Activated T-cell treated with anti-CD3 and anti-CD28 coated beads, Interleukin-2, amount 50 U/mL, for 72 hours (primary cell): ENCODE results near the gene MCU. TPM values are rescaled to one million over a fixed set of nuclear protein-coding genes. Genes with fewer than 3 reads are reported as not detected.

Source experiments
- ATAC-seq, 2 donors: fragments of 150-1000 bp; cut with Tn5 transposase; replicated peaks in 1 of 2; 2 replicates each; pipeline ENCODE4 v1.10.0; 2021; ENCODE audit warnings: moderate library complexity in 2 of 2, mild to moderate bottlenecking in 1 of 2
- DNase-seq, 2 donors: peaks; one replicate each; pipeline ENCODE4 v3.0.0; 2021 to 2022; ENCODE audit warnings: mixed read lengths in 1 of 2
- H3K27ac Mint-ChIP-seq: one replicate; pipeline ENCODE4 v1.8.0; 2022; ENCODE audit warnings: mild to moderate bottlenecking, moderate library complexity, mixed read lengths
- H3K27me3 Mint-ChIP-seq: one replicate; pipeline ENCODE4 v1.8.0; 2022; ENCODE audit warnings: low read depth, mixed read lengths
- H3K36me3 Mint-ChIP-seq, 2 donors: one replicate each; pipeline ENCODE4 v1.8.0; 2022; ENCODE audit warnings: mixed read lengths in 2 of 2, mild to moderate bottlenecking in 1 of 2; ENCODE audit not compliant: insufficient read depth in 2 of 2
- H3K4me1 Mint-ChIP-seq: one replicate; pipeline ENCODE4 v1.8.0; 2022; ENCODE audit warnings: low read depth, mixed read lengths
- H3K4me3 Mint-ChIP-seq, 2 donors: one replicate each; pipeline ENCODE4 v1.8.0; 2022; ENCODE audit warnings: mild to moderate bottlenecking in 2 of 2, mixed read lengths in 2 of 2, moderate library complexity in 2 of 2
- H3K9me3 Mint-ChIP-seq, 2 donors: one replicate each; pipeline ENCODE4 v1.8.0; 2022; ENCODE audit warnings: mixed read lengths in 2 of 2
- total RNA-seq, 2 donors: library from RNA; stranded (reverse); gene quantifications; one replicate each; pipeline ENCODE4 v1.2.3, GENCODE V29; 2022

MCU gene
- total RNA-seq, 2 donors from 2014 or later: 16.3 to 18.9 TPM

GRCh38 chr10:72930276-72930675 is 238.3 kb downstream of the MCU start:
- no peaks in the 10 kb centered on the region for H3K9me3 Mint-ChIP-seq
- DNase-seq (no peak), ATAC-seq (no peak)
- no peak overlapping the region for H3K27ac Mint-ChIP-seq
- H3K4me1 Mint-ChIP-seq: no peaks in the 10 kb centered on the region
- H3K27me3 Mint-ChIP-seq: no peaks in the 10 kb centered on the region
- no peaks in the 10 kb centered on the region for H3K36me3 Mint-ChIP-seq
- no peak overlapping the region for H3K4me3 Mint-ChIP-seq

GRCh38 chr10:72932259-72933015 is 240.5 kb downstream of the MCU start:
- ATAC-seq (no peak), DNase-seq (no peak)
- H3K4me3 Mint-ChIP-seq: no peak overlapping the region
- no peaks in the 10 kb centered on the region for H3K27me3 Mint-ChIP-seq
- H3K27ac Mint-ChIP-seq: no peak overlapping the region
- H3K9me3 Mint-ChIP-seq: no peaks in the 10 kb centered on the region
- H3K4me1 Mint-ChIP-seq: no peaks in the 10 kb centered on the region
- H3K36me3 Mint-ChIP-seq: no peaks in the 10 kb centered on the region

- Mint-ChIP-seq H3K4me3 (no peak overlapping the region), H3K27me3 (no peaks in the 10 kb centered on the region), H3K36me3 (no peaks in the 10 kb centered on the region), H3K27ac (no peak overlapping the region), H3K4me1 (no peaks in the 10 kb centered on the region), H3K9me3 (no peaks in the 10 kb centered on the region)
- ATAC-seq: no peak
- no peak for DNase-seq
Observed at GRCh38 chr10:72935361-72935760, 243.4 kb downstream of the MCU start.

Other genes starting within 250 kb of the MCU start
- 10 to 100 TPM; 36.6 to 37.6 TPM for gene MICU1, start 66.1 kb upstream of the MCU start, total RNA-seq
- gene OIT3, start 201.6 kb downstream of the MCU start, total RNA-seq: not detected